ENCODE data around the gene ASPA.

DNA sequence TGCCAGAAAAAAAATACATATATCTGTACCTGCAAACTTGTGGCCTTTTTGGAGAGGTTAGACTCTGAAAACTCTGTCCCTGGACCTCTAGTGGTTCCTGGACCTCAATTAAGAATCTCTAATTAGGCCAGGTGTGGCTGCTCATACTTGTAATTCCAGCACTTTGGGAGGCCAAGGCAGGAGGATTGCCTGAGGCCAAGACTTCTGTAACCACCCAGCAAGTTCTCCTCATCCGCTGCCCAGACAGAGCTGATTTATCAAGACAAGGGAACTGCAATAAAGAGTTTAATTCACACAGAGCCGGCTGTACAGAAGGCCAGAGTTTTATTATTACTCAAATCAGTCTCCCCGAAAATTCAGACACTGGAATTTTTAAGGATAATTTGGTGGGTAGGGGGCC is 4.2 kb downstream of the ASPA start:
- TF ChIP-seq NFE2L2 (IDR thresholded peaks at IDR 0.05; ENCODE audit: low read length) (no peak), POLR2A (IDR thresholded peaks at IDR 0.05; ENCODE audit: insufficient read depth in 1 of 2, low read depth in 2 of 2, low read length in 2 of 2) (no peak), ZNF878 (CRISPR knock-in tag; IDR thresholded peaks at IDR 0.05) (no peak), FOXJ3 (CRISPR knock-in tag; IDR thresholded peaks at IDR 0.05; ENCODE audit: borderline replicate concordance) (no peak), ZFP36 (IDR thresholded peaks at IDR 0.05; ENCODE audit: borderline replicate concordance, low read depth, low read length, partially characterized antibody) (no peak), ZNF12 (CRISPR knock-in tag; IDR thresholded peaks at IDR 0.05) (no peak), CCAR2 (optimal IDR thresholded peaks at IDR 0.05; ENCODE audit: low read depth, low read length) (no peak), ZNF724P (CRISPR knock-in tag; IDR thresholded peaks at IDR 0.05; ENCODE audit: borderline replicate concordance) (no peak), NR2C2 (CRISPR knock-in tag; IDR thresholded peaks at IDR 0.05; ENCODE audit: borderline replicate concordance) (no peak), MED1 (CRISPR knock-in tag; IDR thresholded peaks at IDR 0.05) (no peak)
- TF ChIP-seq, protein P1, sequence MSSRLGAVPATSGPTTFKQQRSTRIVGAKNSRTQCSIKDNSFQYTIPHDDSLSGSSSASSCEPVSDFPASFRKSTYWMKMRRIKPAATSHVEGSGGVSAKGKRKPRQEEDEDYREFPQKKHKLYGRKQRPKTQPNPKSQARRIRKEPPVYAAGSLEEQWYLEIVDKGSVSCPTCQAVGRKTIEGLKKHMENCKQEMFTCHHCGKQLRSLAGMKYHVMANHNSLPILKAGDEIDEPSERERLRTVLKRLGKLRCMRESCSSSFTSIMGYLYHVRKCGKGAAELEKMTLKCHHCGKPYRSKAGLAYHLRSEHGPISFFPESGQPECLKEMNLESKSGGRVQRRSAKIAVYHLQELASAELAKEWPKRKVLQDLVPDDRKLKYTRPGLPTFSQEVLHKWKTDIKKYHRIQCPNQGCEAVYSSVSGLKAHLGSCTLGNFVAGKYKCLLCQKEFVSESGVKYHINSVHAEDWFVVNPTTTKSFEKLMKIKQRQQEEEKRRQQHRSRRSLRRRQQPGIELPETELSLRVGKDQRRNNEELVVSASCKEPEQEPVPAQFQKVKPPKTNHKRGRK (CRISPR knock-in tag; IDR thresholded peaks at IDR 0.05) = no peak
- TF ChIP-seq, protein P2, sequence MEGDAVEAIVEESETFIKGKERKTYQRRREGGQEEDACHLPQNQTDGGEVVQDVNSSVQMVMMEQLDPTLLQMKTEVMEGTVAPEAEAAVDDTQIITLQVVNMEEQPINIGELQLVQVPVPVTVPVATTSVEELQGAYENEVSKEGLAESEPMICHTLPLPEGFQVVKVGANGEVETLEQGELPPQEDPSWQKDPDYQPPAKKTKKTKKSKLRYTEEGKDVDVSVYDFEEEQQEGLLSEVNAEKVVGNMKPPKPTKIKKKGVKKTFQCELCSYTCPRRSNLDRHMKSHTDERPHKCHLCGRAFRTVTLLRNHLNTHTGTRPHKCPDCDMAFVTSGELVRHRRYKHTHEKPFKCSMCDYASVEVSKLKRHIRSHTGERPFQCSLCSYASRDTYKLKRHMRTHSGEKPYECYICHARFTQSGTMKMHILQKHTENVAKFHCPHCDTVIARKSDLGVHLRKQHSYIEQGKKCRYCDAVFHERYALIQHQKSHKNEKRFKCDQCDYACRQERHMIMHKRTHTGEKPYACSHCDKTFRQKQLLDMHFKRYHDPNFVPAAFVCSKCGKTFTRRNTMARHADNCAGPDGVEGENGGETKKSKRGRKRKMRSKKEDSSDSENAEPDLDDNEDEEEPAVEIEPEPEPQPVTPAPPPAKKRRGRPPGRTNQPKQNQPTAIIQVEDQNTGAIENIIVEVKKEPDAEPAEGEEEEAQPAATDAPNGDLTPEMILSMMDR (CRISPR knock-in tag; IDR thresholded peaks at IDR 0.05) = no peak
- TF ChIP-seq, protein P3, sequence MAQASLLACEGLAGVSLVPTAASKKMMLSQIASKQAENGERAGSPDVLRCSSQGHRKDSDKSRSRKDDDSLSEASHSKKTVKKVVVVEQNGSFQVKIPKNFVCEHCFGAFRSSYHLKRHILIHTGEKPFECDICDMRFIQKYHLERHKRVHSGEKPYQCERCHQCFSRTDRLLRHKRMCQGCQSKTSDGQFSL (CRISPR knock-in tag; IDR thresholded peaks at IDR 0.05) = no peak
- TF ChIP-seq, protein P4, sequence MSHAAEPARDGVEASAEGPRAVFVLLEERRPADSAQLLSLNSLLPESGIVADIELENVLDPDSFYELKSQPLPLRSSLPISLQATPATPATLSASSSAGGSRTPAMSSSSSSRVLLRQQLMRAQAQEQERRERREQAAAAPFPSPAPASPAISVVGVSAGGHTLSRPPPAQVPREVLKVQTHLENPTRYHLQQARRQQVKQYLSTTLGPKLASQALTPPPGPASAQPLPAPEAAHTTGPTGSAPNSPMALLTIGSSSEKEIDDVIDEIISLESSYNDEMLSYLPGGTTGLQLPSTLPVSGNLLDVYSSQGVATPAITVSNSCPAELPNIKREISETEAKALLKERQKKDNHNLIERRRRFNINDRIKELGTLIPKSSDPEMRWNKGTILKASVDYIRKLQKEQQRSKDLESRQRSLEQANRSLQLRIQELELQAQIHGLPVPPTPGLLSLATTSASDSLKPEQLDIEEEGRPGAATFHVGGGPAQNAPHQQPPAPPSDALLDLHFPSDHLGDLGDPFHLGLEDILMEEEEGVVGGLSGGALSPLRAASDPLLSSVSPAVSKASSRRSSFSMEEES (CRISPR knock-in tag; IDR thresholded peaks at IDR 0.05) = no peak
